ENCODE measurements around the gene SMAD3.

DNA sequence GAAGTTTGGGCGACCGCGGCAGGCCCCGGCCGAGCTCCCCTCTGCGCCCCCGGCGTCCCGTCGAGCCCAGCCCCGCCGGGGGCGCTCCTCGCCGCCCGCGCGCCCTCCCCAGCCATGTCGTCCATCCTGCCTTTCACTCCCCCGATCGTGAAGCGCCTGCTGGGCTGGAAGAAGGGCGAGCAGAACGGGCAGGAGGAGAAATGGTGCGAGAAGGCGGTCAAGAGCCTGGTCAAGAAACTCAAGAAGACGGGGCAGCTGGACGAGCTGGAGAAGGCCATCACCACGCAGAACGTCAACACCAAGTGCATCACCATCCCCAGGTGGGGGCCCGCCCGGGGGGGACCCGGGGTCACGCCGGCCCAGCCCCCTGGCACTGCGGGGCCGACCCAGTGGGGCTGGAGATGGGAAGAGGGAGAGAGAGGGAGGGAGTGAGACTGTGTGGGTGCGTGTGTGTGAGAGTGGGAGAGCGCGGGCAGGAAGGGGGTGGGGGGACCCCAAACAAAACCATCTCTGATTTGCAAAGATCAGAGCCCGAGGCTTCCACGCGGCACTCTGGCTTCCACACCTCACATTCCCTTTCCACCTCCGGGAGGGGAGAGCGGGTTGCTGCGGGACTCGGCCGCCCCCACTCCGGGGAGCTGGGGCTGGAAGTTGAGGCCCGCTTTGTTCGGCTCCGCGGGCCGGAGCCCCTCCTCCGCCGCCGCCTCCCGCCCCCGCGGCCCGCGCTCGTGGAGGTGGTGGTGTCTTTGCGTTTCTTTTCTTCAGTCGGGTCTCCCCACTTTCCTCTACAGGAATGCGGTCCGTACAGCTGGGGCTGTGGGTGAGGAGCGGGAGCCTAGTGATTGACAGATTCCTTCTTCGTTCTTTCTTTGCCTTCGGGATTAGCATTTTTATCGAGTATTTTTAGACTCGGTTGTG lies 898 bp downstream of the SMAD3 start:
- TF ChIP-seq JUNB (IDR thresholded peaks at IDR 0.05) = no peak
- no peak for TF ChIP-seq BHLHE40 (IDR thresholded peaks at IDR 0.05; ENCODE audit: borderline replicate concordance in 1 of 2, low read depth in 2 of 2, low read length in 1 of 2)
- TF ChIP-seq, protein P1, sequence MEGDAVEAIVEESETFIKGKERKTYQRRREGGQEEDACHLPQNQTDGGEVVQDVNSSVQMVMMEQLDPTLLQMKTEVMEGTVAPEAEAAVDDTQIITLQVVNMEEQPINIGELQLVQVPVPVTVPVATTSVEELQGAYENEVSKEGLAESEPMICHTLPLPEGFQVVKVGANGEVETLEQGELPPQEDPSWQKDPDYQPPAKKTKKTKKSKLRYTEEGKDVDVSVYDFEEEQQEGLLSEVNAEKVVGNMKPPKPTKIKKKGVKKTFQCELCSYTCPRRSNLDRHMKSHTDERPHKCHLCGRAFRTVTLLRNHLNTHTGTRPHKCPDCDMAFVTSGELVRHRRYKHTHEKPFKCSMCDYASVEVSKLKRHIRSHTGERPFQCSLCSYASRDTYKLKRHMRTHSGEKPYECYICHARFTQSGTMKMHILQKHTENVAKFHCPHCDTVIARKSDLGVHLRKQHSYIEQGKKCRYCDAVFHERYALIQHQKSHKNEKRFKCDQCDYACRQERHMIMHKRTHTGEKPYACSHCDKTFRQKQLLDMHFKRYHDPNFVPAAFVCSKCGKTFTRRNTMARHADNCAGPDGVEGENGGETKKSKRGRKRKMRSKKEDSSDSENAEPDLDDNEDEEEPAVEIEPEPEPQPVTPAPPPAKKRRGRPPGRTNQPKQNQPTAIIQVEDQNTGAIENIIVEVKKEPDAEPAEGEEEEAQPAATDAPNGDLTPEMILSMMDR (IDR thresholded peaks at IDR 0.05 in 2 of 3, conservative IDR thresholded peaks at IDR 0.05 in 1 of 3; ENCODE audit: control insufficient read depth in 2 of 3, extremely low read depth in 1 of 3, insufficient read depth in 1 of 3, low read depth in 3 of 3, low read length in 3 of 3) = peak in 1 of 3 experiments; percentile 11; a peak in 1 of 6 replicates
- TF ChIP-seq, protein P2, sequence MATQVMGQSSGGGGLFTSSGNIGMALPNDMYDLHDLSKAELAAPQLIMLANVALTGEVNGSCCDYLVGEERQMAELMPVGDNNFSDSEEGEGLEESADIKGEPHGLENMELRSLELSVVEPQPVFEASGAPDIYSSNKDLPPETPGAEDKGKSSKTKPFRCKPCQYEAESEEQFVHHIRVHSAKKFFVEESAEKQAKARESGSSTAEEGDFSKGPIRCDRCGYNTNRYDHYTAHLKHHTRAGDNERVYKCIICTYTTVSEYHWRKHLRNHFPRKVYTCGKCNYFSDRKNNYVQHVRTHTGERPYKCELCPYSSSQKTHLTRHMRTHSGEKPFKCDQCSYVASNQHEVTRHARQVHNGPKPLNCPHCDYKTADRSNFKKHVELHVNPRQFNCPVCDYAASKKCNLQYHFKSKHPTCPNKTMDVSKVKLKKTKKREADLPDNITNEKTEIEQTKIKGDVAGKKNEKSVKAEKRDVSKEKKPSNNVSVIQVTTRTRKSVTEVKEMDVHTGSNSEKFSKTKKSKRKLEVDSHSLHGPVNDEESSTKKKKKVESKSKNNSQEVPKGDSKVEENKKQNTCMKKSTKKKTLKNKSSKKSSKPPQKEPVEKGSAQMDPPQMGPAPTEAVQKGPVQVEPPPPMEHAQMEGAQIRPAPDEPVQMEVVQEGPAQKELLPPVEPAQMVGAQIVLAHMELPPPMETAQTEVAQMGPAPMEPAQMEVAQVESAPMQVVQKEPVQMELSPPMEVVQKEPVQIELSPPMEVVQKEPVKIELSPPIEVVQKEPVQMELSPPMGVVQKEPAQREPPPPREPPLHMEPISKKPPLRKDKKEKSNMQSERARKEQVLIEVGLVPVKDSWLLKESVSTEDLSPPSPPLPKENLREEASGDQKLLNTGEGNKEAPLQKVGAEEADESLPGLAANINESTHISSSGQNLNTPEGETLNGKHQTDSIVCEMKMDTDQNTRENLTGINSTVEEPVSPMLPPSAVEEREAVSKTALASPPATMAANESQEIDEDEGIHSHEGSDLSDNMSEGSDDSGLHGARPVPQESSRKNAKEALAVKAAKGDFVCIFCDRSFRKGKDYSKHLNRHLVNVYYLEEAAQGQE (IDR thresholded peaks at IDR 0.05; ENCODE audit: low read depth, low read length) = no peak
- TF ChIP-seq TAF1 (IDR thresholded peaks at IDR 0.05; ENCODE audit: borderline replicate concordance, low read depth, low read length) = peak; percentile 8; the same call in 1 of the 2 replicates
- TF ChIP-seq, protein P3, sequence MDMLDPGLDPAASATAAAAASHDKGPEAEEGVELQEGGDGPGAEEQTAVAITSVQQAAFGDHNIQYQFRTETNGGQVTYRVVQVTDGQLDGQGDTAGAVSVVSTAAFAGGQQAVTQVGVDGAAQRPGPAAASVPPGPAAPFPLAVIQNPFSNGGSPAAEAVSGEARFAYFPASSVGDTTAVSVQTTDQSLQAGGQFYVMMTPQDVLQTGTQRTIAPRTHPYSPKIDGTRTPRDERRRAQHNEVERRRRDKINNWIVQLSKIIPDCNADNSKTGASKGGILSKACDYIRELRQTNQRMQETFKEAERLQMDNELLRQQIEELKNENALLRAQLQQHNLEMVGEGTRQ (IDR thresholded peaks at IDR 0.05; ENCODE audit: borderline replicate concordance, low read depth, low read length) = no peak
- no peak; the same call in 1 of the 2 replicates for TF ChIP-seq POLR2A (IDR thresholded peaks at IDR 0.05; ENCODE audit: low read depth, low read length)
- TF ChIP-seq, protein P4, sequence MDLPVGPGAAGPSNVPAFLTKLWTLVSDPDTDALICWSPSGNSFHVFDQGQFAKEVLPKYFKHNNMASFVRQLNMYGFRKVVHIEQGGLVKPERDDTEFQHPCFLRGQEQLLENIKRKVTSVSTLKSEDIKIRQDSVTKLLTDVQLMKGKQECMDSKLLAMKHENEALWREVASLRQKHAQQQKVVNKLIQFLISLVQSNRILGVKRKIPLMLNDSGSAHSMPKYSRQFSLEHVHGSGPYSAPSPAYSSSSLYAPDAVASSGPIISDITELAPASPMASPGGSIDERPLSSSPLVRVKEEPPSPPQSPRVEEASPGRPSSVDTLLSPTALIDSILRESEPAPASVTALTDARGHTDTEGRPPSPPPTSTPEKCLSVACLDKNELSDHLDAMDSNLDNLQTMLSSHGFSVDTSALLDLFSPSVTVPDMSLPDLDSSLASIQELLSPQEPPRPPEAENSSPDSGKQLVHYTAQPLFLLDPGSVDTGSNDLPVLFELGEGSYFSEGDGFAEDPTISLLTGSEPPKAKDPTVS (IDR thresholded peaks at IDR 0.05; ENCODE audit: low read depth, low read length) = no peak
- TF ChIP-seq BACH1 (IDR thresholded peaks at IDR 0.05; ENCODE audit: borderline replicate concordance) = peak; percentile 19; the same call in 1 of the 2 replicates
- TF ChIP-seq, protein P5, sequence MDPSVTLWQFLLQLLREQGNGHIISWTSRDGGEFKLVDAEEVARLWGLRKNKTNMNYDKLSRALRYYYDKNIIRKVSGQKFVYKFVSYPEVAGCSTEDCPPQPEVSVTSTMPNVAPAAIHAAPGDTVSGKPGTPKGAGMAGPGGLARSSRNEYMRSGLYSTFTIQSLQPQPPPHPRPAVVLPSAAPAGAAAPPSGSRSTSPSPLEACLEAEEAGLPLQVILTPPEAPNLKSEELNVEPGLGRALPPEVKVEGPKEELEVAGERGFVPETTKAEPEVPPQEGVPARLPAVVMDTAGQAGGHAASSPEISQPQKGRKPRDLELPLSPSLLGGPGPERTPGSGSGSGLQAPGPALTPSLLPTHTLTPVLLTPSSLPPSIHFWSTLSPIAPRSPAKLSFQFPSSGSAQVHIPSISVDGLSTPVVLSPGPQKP (IDR thresholded peaks at IDR 0.05; ENCODE audit: low read depth, low read length) = no peak
